ENCODE measurements around the gene ZNF221. TPM values are rescaled to one million over a fixed set of nuclear protein-coding genes. Genes with fewer than 3 reads are reported as not detected.

Gene ZNF221
- polyA plus RNA-seq, 2 of the 4 experiments (the other 2 are of a cell fraction) = 1.6 TPM

- peaks cover 74% of the 10 kb centered on the region for H3K9me3 ChIP-seq
- POLR2A ChIA-PET = interaction anchor here (1.7 kb wide), 1 partner anchor 50 kb away, joined by 4 read pairs; the partner anchor contains the start of gene ZNF45
- peak overlapping the region; percentile 69 to 83 for H3K27ac ChIP-seq
- WGBS (ENCODE audit: missing lambda C conversion rate) = 47% methylated on average over 14 of the region's 14 CpGs
- peak; percentile 46 to 59; a peak in 5 of 6 replicates for ATAC-seq
- H3K4me1 ChIP-seq = no peaks in the 10 kb centered on the region
- DNase-seq (ENCODE audit: low read depth in 1 of 2, low spot score in 1 of 2) = no peak
- H3K4me3 ChIP-seq = peak overlapping the region; percentile 67
- TF ChIP-seq, protein P1, sequence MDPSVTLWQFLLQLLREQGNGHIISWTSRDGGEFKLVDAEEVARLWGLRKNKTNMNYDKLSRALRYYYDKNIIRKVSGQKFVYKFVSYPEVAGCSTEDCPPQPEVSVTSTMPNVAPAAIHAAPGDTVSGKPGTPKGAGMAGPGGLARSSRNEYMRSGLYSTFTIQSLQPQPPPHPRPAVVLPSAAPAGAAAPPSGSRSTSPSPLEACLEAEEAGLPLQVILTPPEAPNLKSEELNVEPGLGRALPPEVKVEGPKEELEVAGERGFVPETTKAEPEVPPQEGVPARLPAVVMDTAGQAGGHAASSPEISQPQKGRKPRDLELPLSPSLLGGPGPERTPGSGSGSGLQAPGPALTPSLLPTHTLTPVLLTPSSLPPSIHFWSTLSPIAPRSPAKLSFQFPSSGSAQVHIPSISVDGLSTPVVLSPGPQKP (IDR thresholded peaks at IDR 0.05; ENCODE audit: low read depth, low read length) = no peak
- TF ChIP-seq HOXB5 (CRISPR knock-in tag; IDR thresholded peaks at IDR 0.05) = no peak
- TF ChIP-seq, protein P2, sequence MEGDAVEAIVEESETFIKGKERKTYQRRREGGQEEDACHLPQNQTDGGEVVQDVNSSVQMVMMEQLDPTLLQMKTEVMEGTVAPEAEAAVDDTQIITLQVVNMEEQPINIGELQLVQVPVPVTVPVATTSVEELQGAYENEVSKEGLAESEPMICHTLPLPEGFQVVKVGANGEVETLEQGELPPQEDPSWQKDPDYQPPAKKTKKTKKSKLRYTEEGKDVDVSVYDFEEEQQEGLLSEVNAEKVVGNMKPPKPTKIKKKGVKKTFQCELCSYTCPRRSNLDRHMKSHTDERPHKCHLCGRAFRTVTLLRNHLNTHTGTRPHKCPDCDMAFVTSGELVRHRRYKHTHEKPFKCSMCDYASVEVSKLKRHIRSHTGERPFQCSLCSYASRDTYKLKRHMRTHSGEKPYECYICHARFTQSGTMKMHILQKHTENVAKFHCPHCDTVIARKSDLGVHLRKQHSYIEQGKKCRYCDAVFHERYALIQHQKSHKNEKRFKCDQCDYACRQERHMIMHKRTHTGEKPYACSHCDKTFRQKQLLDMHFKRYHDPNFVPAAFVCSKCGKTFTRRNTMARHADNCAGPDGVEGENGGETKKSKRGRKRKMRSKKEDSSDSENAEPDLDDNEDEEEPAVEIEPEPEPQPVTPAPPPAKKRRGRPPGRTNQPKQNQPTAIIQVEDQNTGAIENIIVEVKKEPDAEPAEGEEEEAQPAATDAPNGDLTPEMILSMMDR (IDR thresholded peaks at IDR 0.05) = no peak
- TF ChIP-seq CHD2 (IDR thresholded peaks at IDR 0.05; ENCODE audit: low read length, partially characterized antibody) = no peak
- no peak for TF ChIP-seq FOSB (CRISPR knock-in tag; IDR thresholded peaks at IDR 0.05)
- FAIRE-seq = no peak
- CTCF ChIA-PET = no interaction called here
- H3K4me2 ChIP-seq = peak overlapping the region; percentile 67
Measured at GRCh38 chr19:43984687-43985000, 33.6 kb downstream of the ZNF221 start.

- ATAC-seq (no peak), FAIRE-seq (no peak), DNase-seq (ENCODE audit: low read depth in 1 of 2, low spot score in 1 of 2) (no peak)
- no peak overlapping the region for H3K4me3 ChIP-seq
- 67% methylated on average over 10 of the region's 10 CpGs for WGBS (ENCODE audit: missing lambda C conversion rate)
- no peak overlapping the region for H3K4me2 ChIP-seq
- H3K9me3 ChIP-seq = peaks cover 73% of the 10 kb centered on the region
- H3K4me1 ChIP-seq = no peaks in the 10 kb centered on the region
- CTCF ChIA-PET = no interaction called here
- TF ChIP-seq ESRRA (IDR thresholded peaks at IDR 0.05; ENCODE audit: borderline replicate concordance, low read length) (no peak), ZC3H11A (IDR thresholded peaks at IDR 0.05) (no peak), TFCP2L1 (CRISPR knock-in tag; IDR thresholded peaks at IDR 0.05) (no peak), CEBPB (IDR thresholded peaks at IDR 0.05) (no peak), SMC3 (IDR thresholded peaks at IDR 0.05) (no peak), JUN (IDR thresholded peaks at IDR 0.05) (no peak), MAZ (IDR thresholded peaks at IDR 0.05; ENCODE audit: borderline replicate concordance, low read depth, low read length) (no peak), ZNF302 (CRISPR knock-in tag; IDR thresholded peaks at IDR 0.05) (no peak), KDM1A (IDR thresholded peaks at IDR 0.05; ENCODE audit: low read depth) (no peak), HOXB5 (CRISPR knock-in tag; IDR thresholded peaks at IDR 0.05) (no peak), HEYL (CRISPR knock-in tag; IDR thresholded peaks at IDR 0.05) (no peak)
- H3K27ac ChIP-seq = no peak overlapping the region
- POLR2A ChIA-PET = no interaction called here
Measured at GRCh38 chr19:43997631-43998290, 46.7 kb downstream of the ZNF221 start.

DNA sequence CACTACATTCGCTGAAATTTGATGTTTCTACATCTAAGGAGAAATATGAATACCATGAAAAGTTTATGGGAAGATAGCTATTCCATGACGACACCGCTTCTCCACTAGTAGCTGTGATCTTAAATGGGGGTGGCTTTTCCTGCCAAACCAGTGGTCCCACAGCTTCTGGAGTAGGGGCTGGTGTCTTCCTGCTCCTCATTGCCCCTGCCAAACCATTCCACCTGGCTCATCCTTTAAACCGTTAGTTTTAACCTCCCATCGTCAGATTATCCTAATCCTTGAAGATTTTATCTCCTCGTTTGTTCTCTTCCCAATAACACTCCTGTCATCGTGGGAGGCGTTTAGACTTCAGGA, 51.2 kb downstream of the ZNF221 start:
- DNase-seq (ENCODE audit: low read depth in 1 of 2, low spot score in 1 of 2) = peak in 1 of 2 experiments; percentile 8
- Histone ChIP-seq H3K27ac (peak overlapping the region; percentile 74 to 83), H3K4me2 (peak overlapping the region; percentile 71), H3K4me3 (peak overlapping the region; percentile 66), H3K9me3 (peaks cover 53% of the 10 kb centered on the region), H3K4me1 (no peaks in the 10 kb centered on the region)
- WGBS (ENCODE audit: missing lambda C conversion rate) = 28% methylated on average over 8 of the region's 8 CpGs
- TF ChIP-seq ESRRA (IDR thresholded peaks at IDR 0.05; ENCODE audit: borderline replicate concordance, low read length) = no peak
- TF ChIP-seq RFX5 (IDR thresholded peaks at IDR 0.05) = 0 out of 2 replicates have a peak, but pooled peaks have one; percentile 10
- ChIA-PET CTCF (interaction anchor here (1.3 kb wide), 1 partner anchor 19 kb away, joined by 4 read pairs; the partner anchor contains the start of gene ZNF155), POLR2A (no interaction called here)
- no peak for FAIRE-seq
- peak; percentile 3 to 4; a peak in 4 of 6 replicates for ATAC-seq

Data from A549 (cell line).